Measurements from ENCODE around the gene MYO19. TPM values are rescaled to one million over a fixed set of nuclear protein-coding genes. Genes with fewer than 3 reads are reported as not detected.

MYO19 gene
- total and polyA plus RNA-seq, 9 of the 15 experiments (the other 6 are each of a cell fraction or from before 2014, with no cell fraction given): 21.6 to 176 (median 129) TPM

DNA sequence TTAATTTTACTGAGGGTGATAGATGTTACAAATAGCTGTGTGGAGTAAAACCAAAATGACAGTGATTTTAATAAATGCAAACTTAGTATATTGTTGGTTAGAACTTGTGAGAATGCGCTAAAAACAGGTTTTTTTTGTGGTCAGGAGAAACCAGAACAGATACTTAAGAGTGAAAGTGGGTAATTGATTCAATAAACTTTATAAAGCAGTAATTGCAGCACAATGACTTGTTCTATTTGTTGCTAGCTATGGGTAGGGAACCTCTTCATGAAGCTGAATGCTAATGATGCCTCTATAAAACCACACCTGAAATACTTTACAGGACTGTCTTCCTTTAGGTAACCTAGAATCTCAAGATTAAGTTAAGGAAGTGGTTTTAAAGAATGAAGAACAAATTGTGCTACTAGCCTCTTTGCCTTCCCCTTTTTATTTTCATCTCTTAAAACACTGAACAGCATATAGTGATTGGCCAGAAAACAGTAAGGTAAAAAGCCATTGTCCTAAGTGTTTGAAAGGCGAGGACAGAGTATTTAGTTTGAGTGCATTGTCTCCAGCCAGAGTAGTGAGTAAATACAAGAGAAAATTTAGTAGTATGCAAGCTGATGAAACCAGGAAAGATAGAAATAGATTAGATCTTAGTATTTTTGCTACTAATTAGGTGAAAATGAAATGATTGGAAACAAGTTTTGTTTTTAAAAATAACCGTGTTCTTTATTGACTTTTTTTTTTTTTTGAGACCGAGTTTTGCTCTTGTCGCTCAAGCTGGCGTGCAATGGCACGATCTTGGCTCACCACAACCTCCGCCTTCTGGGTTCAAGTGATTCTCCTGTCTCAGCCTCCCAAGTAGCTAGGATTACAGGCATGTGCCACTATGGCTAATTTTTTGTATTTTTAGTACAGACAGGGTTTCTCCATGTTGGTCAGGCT, 16.1 kb upstream of the MYO19 start (continued):
- no peak for TF ChIP-seq ZNF639 (CRISPR knock-in tag; conservative IDR thresholded peaks at IDR 0.05 in 1 of 2, IDR thresholded peaks at IDR 0.05 in 1 of 2)
- TF ChIP-seq, protein P1, sequence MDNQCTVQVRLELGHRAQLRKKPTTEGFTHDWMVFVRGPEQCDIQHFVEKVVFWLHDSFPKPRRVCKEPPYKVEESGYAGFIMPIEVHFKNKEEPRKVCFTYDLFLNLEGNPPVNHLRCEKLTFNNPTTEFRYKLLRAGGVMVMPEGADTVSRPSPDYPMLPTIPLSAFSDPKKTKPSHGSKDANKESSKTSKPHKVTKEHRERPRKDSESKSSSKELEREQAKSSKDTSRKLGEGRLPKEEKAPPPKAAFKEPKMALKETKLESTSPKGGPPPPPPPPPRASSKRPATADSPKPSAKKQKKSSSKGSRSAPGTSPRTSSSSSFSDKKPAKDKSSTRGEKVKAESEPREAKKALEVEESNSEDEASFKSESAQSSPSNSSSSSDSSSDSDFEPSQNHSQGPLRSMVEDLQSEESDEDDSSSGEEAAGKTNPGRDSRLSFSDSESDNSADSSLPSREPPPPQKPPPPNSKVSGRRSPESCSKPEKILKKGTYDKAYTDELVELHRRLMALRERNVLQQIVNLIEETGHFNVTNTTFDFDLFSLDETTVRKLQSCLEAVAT (IDR thresholded peaks at IDR 0.05): 0 out of 4 replicates have a peak, but pooled peaks of 1 of the 2 experiments have one; percentile 33
- TF ChIP-seq ZNF764 (CRISPR knock-in tag; IDR thresholded peaks at IDR 0.05; ENCODE audit: low read depth): no peak
- TF ChIP-seq ZBTB40 (IDR thresholded peaks at IDR 0.05): peak; percentile 39; the same call in 1 of the 2 replicates
- no peak for TF ChIP-seq ZBTB40 (CRISPR knock-in tag; IDR thresholded peaks at IDR 0.05)

All from K562 (cell line).